H1 (cell line): Measurements from ENCODE around the gene POC1B.

Experiments used
- CHD7 ChIP-seq: fragments of 300-600 bp; sonication (generic); IDR thresholded peaks from 2 replicates; pipeline ENCODE4 v1.7.1; 2012; ENCODE audit warnings: low read length, moderate library complexity, mild to moderate bottlenecking, inconsistent platforms; ENCODE audit not compliant: insufficient replicate concordance
- CTCF ChIP-seq, 3 experiments: IDR thresholded peaks; 1 replicate in 2 of 3; 2 replicates in 1 of 3; pipeline versions ENCODE4 v1.5.1 to v1.6.1; 2011; ENCODE audit warnings: low read length in 3 of 3, mild to moderate bottlenecking in 3 of 3, inconsistent platforms in 2 of 3, low read depth in 1 of 3, moderate library complexity in 1 of 3; ENCODE audit not compliant: insufficient read depth in 1 of 3; ENCODE audit errors: control extremely low read depth in 1 of 3
- EP300 ChIP-seq, 2 experiments: IDR thresholded peaks; 1 replicate in 1 of 2; 2 replicates in 1 of 2; pipeline ENCODE4 v1.6.1; 2011 to 2012; ENCODE audit warnings: low read depth in 2 of 2, low read length in 2 of 2, mild to moderate bottlenecking in 2 of 2, borderline replicate concordance in 1 of 2, inconsistent platforms in 1 of 2, moderate library complexity in 1 of 2
- JUN ChIP-seq: IDR thresholded peaks from 2 replicates; pipeline ENCODE4 v1.6.1; 2011; ENCODE audit warnings: low read depth, mild to moderate bottlenecking, improper control_type of control experiment, low read length
- KDM4A ChIP-seq: IDR thresholded peaks from one replicate; pipeline ENCODE4 v1.7.1; 2012; ENCODE audit warnings: low read depth, mild to moderate bottlenecking, moderate library complexity, low read length, inconsistent platforms; ENCODE audit not compliant: severe bottlenecking
- RAD21 ChIP-seq, 2 experiments: IDR thresholded peaks in 1 of 2; conservative IDR thresholded peaks in 1 of 2; 2 replicates each; pipeline ENCODE4 v1.6.1; 2011; ENCODE audit warnings: low read depth in 2 of 2, low read length in 2 of 2, improper control_type of control experiment in 1 of 2, inconsistent platforms in 1 of 2, mild to moderate bottlenecking in 1 of 2, moderate library complexity in 1 of 2
- RBBP5 ChIP-seq: IDR thresholded peaks from 2 replicates; pipeline ENCODE4 v1.7.1; 2012; ENCODE audit warnings: low read depth, mild to moderate bottlenecking, inconsistent platforms, low read length, moderate library complexity, borderline replicate concordance

- TF ChIP-seq CTCF (IDR thresholded peaks at IDR 0.05; ENCODE audit: control extremely low read depth in 1 of 3, insufficient read depth in 1 of 3, low read depth in 1 of 3, low read length in 3 of 3) (no peak), KDM4A (no peak), EP300 (IDR thresholded peaks at IDR 0.05; ENCODE audit: borderline replicate concordance in 1 of 2, low read depth in 2 of 2, low read length in 2 of 2) (no peak), RAD21 (IDR thresholded peaks at IDR 0.05 in 1 of 2, conservative IDR thresholded peaks at IDR 0.05 in 1 of 2; ENCODE audit: low read depth in 2 of 2, low read length in 2 of 2) (no peak), JUN (no peak), CHD7 (no peak), RBBP5 (no peak)
Observed at GRCh38 chr12:89566615-89567014, 40.8 kb upstream of the POC1B start.
